GM10266 (cell line): Measurements from ENCODE around the gene OTOF.

Experiments used
- DNase-seq: peaks from one replicate; pipeline ENCODE4 v3.0.0; 2012; ENCODE audit errors: extremely low spot score
- TF ChIP-seq, protein P1 (sequence below): IDR thresholded peaks from 2 replicates; pipeline ENCODE4 v1.5.1; 2012; ENCODE audit warnings: mild to moderate bottlenecking, low read depth; ENCODE audit not compliant: control insufficient read depth, insufficient read depth; ENCODE audit errors: missing control alignments

Gene OTOF

DNA sequence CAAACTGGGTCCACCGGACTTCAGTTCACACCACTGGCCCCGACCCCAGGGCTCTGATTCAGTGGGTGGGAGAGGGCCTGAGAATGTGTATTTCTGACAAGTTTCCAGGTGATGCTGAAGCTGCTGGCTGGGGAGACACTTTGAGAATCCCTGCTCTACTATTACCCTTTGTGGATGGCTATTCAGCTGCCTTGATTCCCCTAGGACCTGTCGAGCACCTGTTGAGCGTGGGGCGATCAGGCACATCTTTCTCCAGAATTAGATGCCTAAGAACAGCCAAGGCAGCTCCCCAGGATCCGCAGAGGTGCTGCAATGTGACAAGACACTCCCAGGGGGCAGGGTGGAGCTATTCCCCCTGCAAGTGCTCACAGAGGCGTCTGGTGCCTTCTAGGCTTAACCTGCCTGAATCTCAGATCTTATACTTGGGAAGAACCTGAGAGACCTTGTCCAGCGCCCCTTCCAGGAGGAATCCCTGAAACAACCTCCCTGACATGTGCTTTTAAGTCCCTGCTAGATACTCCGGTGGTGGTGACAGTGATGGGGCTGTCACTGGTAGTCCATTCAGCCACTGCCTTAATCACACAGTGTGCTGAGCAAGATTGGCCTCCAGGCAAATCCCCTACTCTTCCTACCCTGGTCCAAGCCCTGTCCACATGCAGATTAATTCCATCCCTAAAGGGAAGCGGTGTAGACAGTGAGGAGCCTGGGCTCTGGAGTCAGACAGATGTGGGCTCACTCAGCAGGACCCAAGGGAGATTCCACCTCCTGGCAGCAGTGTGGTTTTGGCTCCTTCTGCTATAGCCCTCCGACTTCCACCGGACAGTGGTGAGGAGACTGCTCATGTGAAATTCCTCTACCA is 43.4 kb upstream of the OTOF start:
- no peak for DNase-seq

DNA sequence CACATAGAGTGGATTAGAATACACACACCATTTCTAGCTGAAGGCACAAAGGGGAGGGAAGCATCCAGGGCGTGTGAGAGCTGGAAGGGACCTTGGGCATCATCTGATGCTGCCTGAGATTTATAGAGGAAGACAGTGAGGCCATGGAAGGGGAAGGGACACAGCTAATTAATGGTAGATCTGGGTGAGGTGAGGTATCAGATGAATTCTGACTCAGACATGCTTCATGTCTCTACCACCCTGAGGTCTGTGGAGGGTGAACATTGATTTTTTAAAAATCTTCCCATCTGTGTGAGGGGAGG is 42.2 kb upstream of the OTOF start:
- DNase-seq: no peak
- TF ChIP-seq, protein P1, sequence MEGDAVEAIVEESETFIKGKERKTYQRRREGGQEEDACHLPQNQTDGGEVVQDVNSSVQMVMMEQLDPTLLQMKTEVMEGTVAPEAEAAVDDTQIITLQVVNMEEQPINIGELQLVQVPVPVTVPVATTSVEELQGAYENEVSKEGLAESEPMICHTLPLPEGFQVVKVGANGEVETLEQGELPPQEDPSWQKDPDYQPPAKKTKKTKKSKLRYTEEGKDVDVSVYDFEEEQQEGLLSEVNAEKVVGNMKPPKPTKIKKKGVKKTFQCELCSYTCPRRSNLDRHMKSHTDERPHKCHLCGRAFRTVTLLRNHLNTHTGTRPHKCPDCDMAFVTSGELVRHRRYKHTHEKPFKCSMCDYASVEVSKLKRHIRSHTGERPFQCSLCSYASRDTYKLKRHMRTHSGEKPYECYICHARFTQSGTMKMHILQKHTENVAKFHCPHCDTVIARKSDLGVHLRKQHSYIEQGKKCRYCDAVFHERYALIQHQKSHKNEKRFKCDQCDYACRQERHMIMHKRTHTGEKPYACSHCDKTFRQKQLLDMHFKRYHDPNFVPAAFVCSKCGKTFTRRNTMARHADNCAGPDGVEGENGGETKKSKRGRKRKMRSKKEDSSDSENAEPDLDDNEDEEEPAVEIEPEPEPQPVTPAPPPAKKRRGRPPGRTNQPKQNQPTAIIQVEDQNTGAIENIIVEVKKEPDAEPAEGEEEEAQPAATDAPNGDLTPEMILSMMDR: no peak

More for the DNA sequence above, 43.4 kb upstream of the OTOF start:
- TF ChIP-seq, protein P1: no peak

DNA sequence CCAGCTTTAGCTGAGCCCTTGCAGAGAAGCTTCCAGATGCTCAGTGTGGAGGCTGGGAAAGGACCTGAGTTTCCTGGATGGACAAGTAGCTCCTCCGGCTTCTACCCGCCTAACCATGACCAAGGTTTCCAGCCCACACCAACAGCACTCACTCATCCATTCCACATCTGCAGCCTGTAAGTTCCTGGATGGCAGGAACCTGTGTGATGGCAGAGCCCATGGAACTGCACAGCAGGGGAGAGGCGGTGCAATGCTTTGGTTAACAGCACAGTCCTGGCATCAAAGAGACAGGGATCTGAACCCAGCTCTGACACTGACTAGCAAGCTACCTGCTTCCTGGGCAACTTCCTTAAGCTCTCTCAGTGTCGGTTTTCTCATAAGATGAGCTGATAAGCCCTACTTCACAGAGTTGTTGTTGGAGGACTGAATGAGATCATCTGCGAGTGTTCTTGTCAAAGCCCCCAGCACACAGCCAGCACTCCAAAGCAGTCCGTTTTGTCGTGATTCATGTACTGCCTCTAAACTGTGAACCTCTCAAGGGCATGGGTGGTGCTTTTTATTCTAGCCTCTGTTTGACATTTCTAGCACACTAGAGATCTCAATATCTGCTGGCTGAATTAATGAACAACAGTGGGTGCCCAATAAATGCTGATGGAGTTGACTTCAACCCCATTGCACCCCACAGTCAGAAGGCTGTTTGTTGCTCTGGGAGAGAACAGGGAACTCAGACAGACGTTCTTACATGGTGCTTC is 41.6 kb upstream of the OTOF start:
- TF ChIP-seq, protein P1: no peak

DNA sequence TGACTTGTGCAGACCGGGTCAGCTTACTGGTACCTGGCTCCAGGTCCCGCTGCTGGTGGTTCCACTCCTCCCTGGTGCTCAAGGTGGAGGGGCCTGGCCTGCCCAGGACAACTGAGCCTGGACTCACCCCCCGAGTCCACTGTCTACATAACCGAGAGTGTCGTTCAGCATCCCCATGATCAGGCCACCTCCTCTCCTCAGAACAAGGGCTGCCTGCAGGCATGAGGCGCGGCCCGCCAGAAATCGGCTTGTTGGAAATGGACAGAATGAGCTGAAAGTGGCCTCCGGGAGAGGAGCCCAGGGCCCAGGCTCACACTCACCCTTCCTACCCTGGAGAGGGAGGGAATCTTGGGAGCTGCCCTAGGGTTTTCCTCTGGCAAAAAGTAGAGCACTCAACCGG is 38.9 kb upstream of the OTOF start:
- TF ChIP-seq, protein P1: no peak
- no peak for DNase-seq

More for the DNA sequence above, 41.6 kb upstream of the OTOF start:
- DNase-seq: no peak

DNA sequence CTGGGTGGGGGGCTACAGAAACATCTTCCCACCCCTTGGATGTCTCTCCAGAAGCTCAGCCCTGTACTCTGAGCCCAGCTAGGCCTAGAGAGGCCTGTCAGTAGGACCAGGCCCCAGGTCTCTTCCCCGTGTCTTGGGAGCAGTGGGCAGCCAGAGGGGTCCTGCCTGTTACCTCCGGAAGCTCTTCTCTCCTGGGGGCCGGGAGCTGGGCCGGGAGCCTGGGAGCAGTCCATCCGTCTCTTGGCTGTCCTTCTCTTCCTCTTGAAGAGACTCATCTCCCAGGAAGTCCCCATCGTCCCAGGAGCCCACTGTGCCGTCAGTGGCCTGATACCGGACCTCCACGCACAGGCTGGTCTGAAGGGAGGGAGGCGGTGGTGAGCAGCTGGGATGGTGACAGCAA is 38.3 kb upstream of the OTOF start:
- DNase-seq: no peak
- TF ChIP-seq, protein P1: no peak

DNA sequence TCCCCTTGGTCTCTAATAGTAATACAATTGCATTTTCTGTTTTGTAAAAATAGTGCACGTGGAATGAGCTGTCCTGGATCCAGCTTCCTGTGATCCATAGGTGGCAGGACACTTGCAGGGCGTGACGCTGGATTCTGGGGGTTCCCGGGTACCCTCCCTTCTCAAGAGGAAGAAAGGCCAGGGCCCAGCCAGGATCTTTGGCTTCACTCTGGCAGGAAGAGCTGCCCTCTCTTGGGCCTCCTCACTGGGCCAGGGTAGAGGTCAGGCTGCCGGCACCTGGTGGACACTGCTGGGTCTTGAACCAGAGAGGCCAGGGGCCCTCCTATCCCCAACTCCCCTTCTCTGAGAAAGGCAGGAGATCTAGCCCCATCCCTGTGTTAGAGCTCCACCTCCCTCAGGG is 37.8 kb upstream of the OTOF start:
- TF ChIP-seq, protein P1: no peak
- DNase-seq: no peak

DNA sequence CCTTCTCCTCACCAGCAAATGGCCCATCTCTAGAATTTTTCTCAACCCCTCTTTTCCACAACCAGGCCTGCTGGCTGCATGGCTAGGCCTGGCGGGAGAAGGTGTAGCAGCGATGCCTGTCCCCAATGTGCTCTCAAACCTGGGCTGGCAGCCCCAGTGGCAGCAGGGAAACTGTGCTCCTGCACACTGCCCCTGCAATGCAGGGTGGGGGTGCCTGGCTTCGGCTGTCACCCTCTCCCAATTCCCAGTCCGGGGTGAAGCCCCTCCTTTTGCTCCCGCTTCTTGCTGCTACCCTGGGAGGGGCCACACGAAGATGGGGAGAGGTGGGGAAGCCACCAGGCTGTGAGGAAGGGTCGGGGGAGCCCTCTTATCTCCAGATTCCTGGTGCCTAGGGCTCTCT is 36.1 kb upstream of the OTOF start:
- DNase-seq: no peak
- TF ChIP-seq, protein P1: no peak
